ENCODE results near the gene GYPA. TPM values are rescaled to one million over a fixed set of nuclear protein-coding genes. Genes with fewer than 3 reads are reported as not detected.
"Not testable (repeated sequence)": the region's sequence is repeated elsewhere in the genome, so short reads cannot be mapped to it uniquely, and the experiment has no call there.

GYPA gene
- total RNA-seq: not detected in 2 replicates
- polyA plus RNA-seq: not detected in 2 replicates

DNA sequence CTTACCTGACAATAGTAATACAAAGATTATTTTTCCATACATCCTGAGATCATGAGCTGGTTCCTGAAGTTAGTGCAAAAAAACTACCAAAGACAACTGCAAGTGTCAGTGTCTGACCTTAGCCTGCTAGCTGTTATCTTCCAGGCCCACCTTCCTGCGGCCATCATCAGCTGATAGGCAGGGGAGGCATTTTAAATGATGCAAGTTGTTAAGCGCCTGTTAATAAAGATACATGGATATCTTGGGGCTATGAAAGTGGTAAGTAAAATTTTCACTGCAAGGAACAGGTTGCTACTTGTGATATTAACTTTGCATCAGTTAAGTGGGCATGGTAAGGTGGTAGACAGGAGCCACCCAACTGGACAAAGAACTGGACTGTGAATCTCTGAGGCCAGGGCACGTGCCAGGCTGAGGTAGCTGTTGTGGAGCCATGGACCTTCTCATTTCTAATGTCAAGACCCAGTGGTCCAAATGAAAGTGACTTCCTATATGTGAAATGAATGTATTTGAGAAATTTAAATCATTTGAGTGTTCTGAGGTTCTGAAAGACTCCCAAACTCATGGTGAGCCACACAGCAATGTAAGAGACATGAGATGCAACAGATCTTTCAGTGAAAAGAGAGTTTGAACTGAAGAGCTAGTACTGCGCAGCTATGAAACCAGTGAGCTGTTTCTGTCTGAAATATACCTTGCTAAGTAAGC lies at the start of gene GYPA:
Gene GYPA, minus strand, starts transcription at position 125 of the 702 bp plus-strand sequence. Its CDS starts 83 bp downstream, at position 42.
- 86% methylated on average over 4 of the region's 4 CpGs for WGBS (ENCODE audit: low lambda C conversion rate, missing lambda C conversion rate)
- H2AFZ ChIP-seq; H3K36me3 ChIP-seq (replicated peaks; ENCODE audit: insufficient read depth, low read depth); H3K9me2 ChIP-seq (replicated peaks; ENCODE audit: insufficient read depth); DNase-seq (ENCODE audit: low spot score); H3K4me3 ChIP-seq; H3K9me3 ChIP-seq (ENCODE audit: low read depth); H4K20me1 ChIP-seq (ENCODE audit: insufficient read depth, poor library complexity, severe bottlenecking); H3K27ac ChIP-seq; H3K4me1 ChIP-seq (ENCODE audit: insufficient read depth); H3K4me2 ChIP-seq; H3K27me3 ChIP-seq; H3K79me2 ChIP-seq: not testable (repeated sequence)

DNA sequence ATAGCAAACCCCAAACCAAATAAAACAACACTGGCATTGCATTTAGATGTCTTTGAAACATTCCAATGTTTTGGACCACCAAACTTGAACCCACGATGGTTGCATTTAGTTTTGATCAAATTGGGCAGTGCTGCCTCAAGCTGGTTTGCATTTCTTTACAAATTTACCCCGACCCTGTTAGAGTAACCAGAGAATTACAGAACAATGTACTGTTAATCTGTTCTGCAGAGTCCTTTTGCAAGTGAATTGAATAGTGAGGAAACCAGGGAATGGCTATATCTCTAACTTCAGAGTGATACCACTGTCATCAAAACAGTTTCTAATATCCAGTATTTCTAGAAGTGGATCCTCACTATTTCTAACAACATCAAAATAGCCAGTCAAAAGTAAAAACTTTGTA lies 49.5 kb upstream of the GYPA start:
- TF ChIP-seq, protein P1, sequence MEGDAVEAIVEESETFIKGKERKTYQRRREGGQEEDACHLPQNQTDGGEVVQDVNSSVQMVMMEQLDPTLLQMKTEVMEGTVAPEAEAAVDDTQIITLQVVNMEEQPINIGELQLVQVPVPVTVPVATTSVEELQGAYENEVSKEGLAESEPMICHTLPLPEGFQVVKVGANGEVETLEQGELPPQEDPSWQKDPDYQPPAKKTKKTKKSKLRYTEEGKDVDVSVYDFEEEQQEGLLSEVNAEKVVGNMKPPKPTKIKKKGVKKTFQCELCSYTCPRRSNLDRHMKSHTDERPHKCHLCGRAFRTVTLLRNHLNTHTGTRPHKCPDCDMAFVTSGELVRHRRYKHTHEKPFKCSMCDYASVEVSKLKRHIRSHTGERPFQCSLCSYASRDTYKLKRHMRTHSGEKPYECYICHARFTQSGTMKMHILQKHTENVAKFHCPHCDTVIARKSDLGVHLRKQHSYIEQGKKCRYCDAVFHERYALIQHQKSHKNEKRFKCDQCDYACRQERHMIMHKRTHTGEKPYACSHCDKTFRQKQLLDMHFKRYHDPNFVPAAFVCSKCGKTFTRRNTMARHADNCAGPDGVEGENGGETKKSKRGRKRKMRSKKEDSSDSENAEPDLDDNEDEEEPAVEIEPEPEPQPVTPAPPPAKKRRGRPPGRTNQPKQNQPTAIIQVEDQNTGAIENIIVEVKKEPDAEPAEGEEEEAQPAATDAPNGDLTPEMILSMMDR (IDR thresholded peaks at IDR 0.05; ENCODE audit: poor library complexity): no peak
- TF ChIP-seq EZH2phosphoT487 (IDR thresholded peaks at IDR 0.05; ENCODE audit: low read depth, severe bottlenecking, unreplicated experiment) (no peak), EZH2 (IDR thresholded peaks at IDR 0.05; ENCODE audit: borderline replicate concordance) (no peak)
- Histone ChIP-seq H2AFZ (no peak overlapping the region), H3K79me2 (no peaks in the 10 kb centered on the region), H3K4me1 (ENCODE audit: insufficient read depth) (no peaks in the 10 kb centered on the region), H3K27ac (no peak overlapping the region), H3K36me3 (replicated peaks; ENCODE audit: insufficient read depth, low read depth) (no peaks in the 10 kb centered on the region), H4K20me1 (ENCODE audit: insufficient read depth, poor library complexity, severe bottlenecking) (no peaks in the 10 kb centered on the region), H3K27me3 (no peaks in the 10 kb centered on the region), H3K4me2 (no peak overlapping the region), H3K9me3 (ENCODE audit: low read depth) (no peaks in the 10 kb centered on the region), H3K9me2 (replicated peaks; ENCODE audit: insufficient read depth) (no peaks in the 10 kb centered on the region), H3K4me3 (no peak overlapping the region)
- 23% methylated on average over 2 of the region's 2 CpGs for WGBS (ENCODE audit: low lambda C conversion rate, missing lambda C conversion rate)
- DNase-seq (ENCODE audit: low spot score): no peak

DNA sequence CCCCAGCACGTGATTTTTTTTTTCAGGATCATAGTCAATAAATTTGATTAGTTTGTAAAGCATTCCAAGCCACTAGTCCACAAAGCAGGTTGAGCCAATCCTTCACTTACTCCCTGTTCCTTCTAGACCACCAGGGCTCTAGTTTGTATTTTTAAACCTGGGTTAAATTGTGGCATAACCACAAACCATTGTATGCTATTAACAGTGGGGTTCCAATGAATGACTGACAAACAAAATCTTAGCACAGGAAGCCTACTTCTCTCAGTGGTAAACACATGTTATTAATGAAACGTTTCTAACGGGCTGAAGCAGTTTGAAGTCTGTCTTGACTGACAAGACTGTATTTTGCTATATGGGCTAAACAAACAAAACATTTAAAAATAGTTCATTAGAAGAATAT lies 48.6 kb upstream of the GYPA start:
- Histone ChIP-seq H3K4me3 (no peak overlapping the region), H3K79me2 (no peaks in the 10 kb centered on the region), H3K9me3 (ENCODE audit: low read depth) (no peaks in the 10 kb centered on the region), H3K27ac (no peak overlapping the region), H3K36me3 (replicated peaks; ENCODE audit: insufficient read depth, low read depth) (no peaks in the 10 kb centered on the region), H3K27me3 (no peaks in the 10 kb centered on the region), H3K4me2 (no peak overlapping the region), H3K9me2 (replicated peaks; ENCODE audit: insufficient read depth) (no peaks in the 10 kb centered on the region), H2AFZ (no peak overlapping the region), H4K20me1 (ENCODE audit: insufficient read depth, poor library complexity, severe bottlenecking) (no peaks in the 10 kb centered on the region), H3K4me1 (ENCODE audit: insufficient read depth) (no peaks in the 10 kb centered on the region)
- no peak for TF ChIP-seq EZH2phosphoT487 (IDR thresholded peaks at IDR 0.05; ENCODE audit: low read depth, severe bottlenecking, unreplicated experiment)
- TF ChIP-seq, protein P1 (IDR thresholded peaks at IDR 0.05; ENCODE audit: poor library complexity): no peak
- TF ChIP-seq EZH2 (IDR thresholded peaks at IDR 0.05; ENCODE audit: borderline replicate concordance): no peak
- 30% methylated on average over 3 of the region's 3 CpGs for WGBS (ENCODE audit: low lambda C conversion rate, missing lambda C conversion rate)
- DNase-seq (ENCODE audit: low spot score): no peak

DNA sequence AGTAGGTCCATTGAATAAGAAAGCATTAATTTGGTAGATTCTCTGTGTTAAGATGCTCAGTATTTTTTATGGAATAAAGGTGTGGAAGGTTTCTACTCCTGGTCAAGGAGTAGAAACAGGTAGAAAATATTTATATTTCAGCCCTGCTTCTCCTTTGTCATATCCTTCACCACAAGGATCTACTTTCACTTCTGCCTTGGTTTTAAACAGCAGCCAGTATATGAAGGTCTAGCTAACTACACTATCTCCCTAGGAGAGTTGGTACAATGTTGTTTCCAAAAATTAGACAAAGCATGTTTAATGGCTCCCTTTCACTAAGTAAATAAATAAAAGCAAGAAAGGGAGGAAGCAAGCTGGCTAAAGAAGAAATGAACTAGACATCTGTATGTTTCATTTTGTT lies 44.6 kb upstream of the GYPA start:
- H3K4me1 ChIP-seq (ENCODE audit: insufficient read depth): no peaks in the 10 kb centered on the region
- no peak overlapping the region for H2AFZ ChIP-seq
- H3K27ac ChIP-seq: no peak overlapping the region
- no peaks in the 10 kb centered on the region for H3K9me2 ChIP-seq (replicated peaks; ENCODE audit: insufficient read depth)
- H3K9me3 ChIP-seq (ENCODE audit: low read depth): no peaks in the 10 kb centered on the region
- no peaks in the 10 kb centered on the region for H3K36me3 ChIP-seq (replicated peaks; ENCODE audit: insufficient read depth, low read depth)
- no peaks in the 10 kb centered on the region for H3K27me3 ChIP-seq
- no peak for TF ChIP-seq EZH2 (IDR thresholded peaks at IDR 0.05; ENCODE audit: borderline replicate concordance)
- TF ChIP-seq, protein P1 (IDR thresholded peaks at IDR 0.05; ENCODE audit: poor library complexity): no peak
- no peak for DNase-seq (ENCODE audit: low spot score)
- H4K20me1 ChIP-seq (ENCODE audit: insufficient read depth, poor library complexity, severe bottlenecking): no peaks in the 10 kb centered on the region
- no peak overlapping the region for H3K4me2 ChIP-seq
- H3K79me2 ChIP-seq: no peaks in the 10 kb centered on the region
- H3K4me3 ChIP-seq: no peak overlapping the region
